Stimulated activated CD4-positive, alpha-beta T cell treated with anti-CD3 and anti-CD28 coated beads, TNF-alpha, amount 100 ng/mL, for 1 hour (primary cell): Measurements from ENCODE around the gene MYBPC2.

Experiments used
- DNase-seq, 3 donors: peaks; one replicate each; pipeline ENCODE4 v3.0.0-alpha.2; 2020; ENCODE audit warnings: low read depth in 3 of 3, low spot score in 1 of 3

MYBPC2 gene

GRCh38 chr19:50409347-50409746 lies 23.3 kb upstream of the MYBPC2 start:
- DNase-seq: no peak

GRCh38 chr19:50410109-50410508 lies 22.6 kb upstream of the MYBPC2 start:
- DNase-seq: no peak

GRCh38 chr19:50412419-50412818 lies 20.3 kb upstream of the MYBPC2 start:
- no peak for DNase-seq

GRCh38 chr19:50413096-50413495 lies 19.6 kb upstream of the MYBPC2 start:
- DNase-seq: no peak

- DNase-seq: no peak
Observed at GRCh38 chr19:50413531-50413930, 19.2 kb upstream of the MYBPC2 start.

- peak; percentile 11 to 72 (median 52) for DNase-seq
Observed at GRCh38 chr19:50414864-50415660, 17.6 kb upstream of the MYBPC2 start.

GRCh38 chr19:50415661-50416033 lies 17.0 kb upstream of the MYBPC2 start:
- no peak for DNase-seq

- no peak for DNase-seq
Observed at GRCh38 chr19:50416034-50416977, 16.4 kb upstream of the MYBPC2 start.

GRCh38 chr19:50417111-50418081 lies 15.3 kb upstream of the MYBPC2 start:
- DNase-seq: no peak

GRCh38 chr19:50418176-50419021 lies 14.3 kb upstream of the MYBPC2 start, which contains the start of gene SPIB:
Gene SPIB (plus strand): TSS chr19:50418938. CDS start chr19:50418963, 25 bp downstream.
- no peak for DNase-seq

GRCh38 chr19:50419022-50419579 lies 13.6 kb upstream of the MYBPC2 start:
- no peak for DNase-seq

GRCh38 chr19:50419580-50420035 lies 13.1 kb upstream of the MYBPC2 start:
- DNase-seq: no peak

GRCh38 chr19:50420127-50420526 lies 12.6 kb upstream of the MYBPC2 start:
- no peak for DNase-seq

- DNase-seq: no peak
Observed at GRCh38 chr19:50420808-50421207, 11.9 kb upstream of the MYBPC2 start.

GRCh38 chr19:50422397-50423278 lies 10.1 kb upstream of the MYBPC2 start:
- no peak for DNase-seq

GRCh38 chr19:50423279-50424113 lies 9.2 kb upstream of the MYBPC2 start:
- DNase-seq: no peak

GRCh38 chr19:50425581-50425980 lies 7.1 kb upstream of the MYBPC2 start:
- DNase-seq: no peak
